GM08714 (cell line): ENCODE measurements around the gene ARHGEF25.

Source experiments
- H3K4me3 ChIP-seq: fragments of 200-500 bp; sonication (Bioruptor generic); 2 replicates; pipeline ENCODE4 v1.5.1; 2014; ENCODE audit warnings: mild to moderate bottlenecking, low read length, inconsistent platforms
- ZNF274 ChIP-seq: IDR thresholded peaks from 2 replicates; pipeline ENCODE4 v1.6.1; 2012; ENCODE audit warnings: mild to moderate bottlenecking, low read depth, low read length

Gene ARHGEF25

GRCh38 chr12:57591782-57592325 lies 19.4 kb upstream of the ARHGEF25 start:
- H3K4me3 ChIP-seq, result peak overlapping the region; percentile 92
- no peak for TF ChIP-seq ZNF274

DNA sequence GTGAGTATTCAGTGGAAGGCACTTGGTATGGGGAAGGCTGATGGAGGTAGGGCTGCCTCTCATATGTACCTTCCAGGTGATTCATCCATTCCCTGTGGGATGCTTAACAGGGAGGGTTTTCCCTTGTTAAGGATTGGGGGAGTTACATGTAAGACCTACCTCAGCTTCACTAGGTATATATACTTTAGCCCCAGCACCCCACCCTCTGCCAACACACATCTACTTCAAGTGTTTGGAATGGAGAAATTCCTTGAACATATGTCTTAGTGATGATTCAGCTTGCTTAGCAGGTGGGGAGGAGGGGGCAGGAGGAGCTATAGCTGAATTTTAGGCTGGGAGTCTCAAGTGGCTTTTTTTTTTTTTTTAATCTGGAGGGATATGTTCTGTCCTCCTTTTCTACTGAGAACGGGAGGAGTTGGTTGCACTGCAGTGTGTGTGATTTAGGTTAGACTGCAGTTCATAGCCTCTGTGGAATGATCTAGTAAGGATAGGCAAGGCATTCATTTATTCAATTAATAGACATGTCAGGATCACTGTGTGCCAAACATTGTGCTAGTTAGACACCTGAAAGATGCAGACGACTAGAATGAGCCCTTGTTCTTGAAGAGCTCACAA lies 18.6 kb upstream of the ARHGEF25 start:
- H3K4me3 ChIP-seq, result no peak overlapping the region
- TF ChIP-seq ZNF274, result no peak

- no peak for TF ChIP-seq ZNF274
- no peak overlapping the region for H3K4me3 ChIP-seq
Observed at GRCh38 chr12:57593187-57593586, 18.0 kb upstream of the ARHGEF25 start.

DNA sequence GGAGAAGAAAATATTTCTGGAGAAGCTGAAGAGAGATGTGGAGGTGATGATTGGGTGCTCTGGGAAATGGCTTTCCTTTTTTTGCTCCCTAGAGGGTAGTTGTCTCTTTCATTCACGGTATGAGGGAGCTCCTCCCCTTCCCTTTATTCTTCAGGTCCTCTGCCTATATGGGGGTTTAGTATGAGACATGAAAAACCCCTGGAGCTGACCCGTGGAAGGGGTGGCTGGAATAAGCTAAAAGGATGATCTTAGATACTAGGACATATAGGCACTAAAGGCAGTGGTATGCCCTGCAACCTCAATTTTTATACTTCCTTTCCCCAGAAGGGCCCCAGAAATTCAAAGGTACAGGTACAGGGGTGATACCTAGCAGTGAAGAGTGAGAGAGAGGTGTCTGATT lies 10.8 kb upstream of the ARHGEF25 start:
- H3K4me3 ChIP-seq, result no peak overlapping the region
- TF ChIP-seq ZNF274, result no peak

GRCh38 chr12:57602544-57602943 lies 8.7 kb upstream of the ARHGEF25 start:
- H3K4me3 ChIP-seq, result no peak overlapping the region
- no peak for TF ChIP-seq ZNF274

DNA sequence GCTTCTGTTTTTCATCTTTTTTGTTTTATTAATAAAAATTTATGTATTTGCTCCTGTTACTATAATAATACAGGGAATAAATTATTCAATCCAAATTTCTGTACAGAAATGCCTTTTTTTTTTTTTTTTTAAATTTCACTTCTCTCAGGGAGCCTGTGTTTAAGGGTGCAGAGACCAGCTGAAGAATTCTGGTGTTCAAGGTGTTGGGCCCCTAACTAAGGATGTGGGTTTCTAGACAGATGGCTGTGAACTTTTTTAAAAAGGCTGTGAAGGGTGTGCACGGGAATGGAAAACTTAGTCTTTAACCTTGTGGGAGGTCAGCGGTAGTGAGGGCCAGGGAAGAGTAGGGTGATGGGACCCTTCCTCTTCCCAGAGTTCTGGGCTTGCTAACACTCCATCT lies 7.9 kb upstream of the ARHGEF25 start:
- TF ChIP-seq ZNF274, result no peak
- no peak overlapping the region for H3K4me3 ChIP-seq

DNA sequence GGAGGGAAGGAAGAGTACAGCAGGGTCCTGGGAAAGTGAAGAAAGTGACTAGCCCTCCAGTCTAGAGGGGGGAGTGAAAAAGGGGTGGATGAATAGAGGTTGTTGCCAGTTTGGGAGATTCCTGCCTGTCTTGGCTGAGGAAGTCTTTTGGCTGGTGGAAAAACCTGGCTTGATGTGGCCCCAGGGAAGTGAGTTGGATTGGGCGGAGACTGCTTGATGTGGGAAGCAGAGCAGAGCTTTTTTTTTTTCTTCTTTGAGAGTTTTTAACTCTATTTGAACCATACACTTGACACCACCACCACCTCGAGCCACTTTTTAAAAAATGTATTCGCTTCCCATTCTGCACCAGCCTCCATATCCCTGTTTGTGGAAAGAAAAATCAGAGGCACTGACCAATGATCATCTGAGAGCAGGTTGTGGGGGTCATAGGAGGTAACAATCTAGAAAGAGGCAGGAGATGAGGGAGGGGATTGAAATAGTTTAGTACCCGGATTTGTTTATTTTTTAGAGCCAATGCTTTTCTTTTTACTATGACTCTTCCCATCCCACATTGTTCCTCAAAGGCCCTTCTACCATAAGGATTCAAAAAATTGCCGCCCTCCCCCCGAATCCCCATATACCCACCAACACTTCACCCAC lies 7.3 kb upstream of the ARHGEF25 start:
- peak overlapping the region; percentile 66; the same call in 1 of the 2 replicates for H3K4me3 ChIP-seq
- TF ChIP-seq ZNF274, result no peak

DNA sequence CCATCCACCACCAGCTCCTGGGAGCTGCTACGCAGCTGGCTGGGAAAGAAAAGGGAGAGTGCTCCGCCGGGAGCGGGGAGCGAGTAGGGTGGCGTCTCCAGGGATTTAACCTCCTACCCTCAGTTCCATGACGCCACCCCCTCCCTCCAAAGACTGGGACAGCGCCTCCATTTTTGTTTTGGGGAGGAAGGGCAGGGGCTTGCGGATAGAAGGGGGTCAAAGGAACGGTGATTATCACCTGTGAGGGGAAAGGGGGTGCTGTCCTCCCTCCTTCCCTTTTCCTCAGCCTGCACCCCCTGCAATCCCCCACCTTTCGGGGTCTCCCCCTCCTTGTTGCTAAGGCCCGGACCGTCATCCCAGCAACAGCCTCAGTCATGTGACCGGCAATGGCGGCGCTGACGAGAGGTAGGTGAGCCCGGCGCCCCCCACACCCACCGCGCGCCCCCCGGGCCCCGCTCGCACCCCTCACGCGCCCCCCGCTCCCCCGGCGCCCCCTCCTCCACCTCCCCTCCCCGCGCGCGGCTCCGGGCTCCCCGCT lies 6.7 kb upstream of the ARHGEF25 start, which contains the start of gene DTX3:
Gene DTX3, plus strand, starts transcription at position 371 of the 538 bp plus-strand sequence. CDS start 1,694 bp downstream, outside the sequence.
- peak within 1 kb of the TSS; percentile 66 for H3K4me3 ChIP-seq
- no peak for TF ChIP-seq ZNF274

- H3K4me3 ChIP-seq, result peak overlapping the region; percentile 66
- TF ChIP-seq ZNF274, result no peak
Observed at GRCh38 chr12:57604992-57605810, 6.0 kb upstream of the ARHGEF25 start.

DNA sequence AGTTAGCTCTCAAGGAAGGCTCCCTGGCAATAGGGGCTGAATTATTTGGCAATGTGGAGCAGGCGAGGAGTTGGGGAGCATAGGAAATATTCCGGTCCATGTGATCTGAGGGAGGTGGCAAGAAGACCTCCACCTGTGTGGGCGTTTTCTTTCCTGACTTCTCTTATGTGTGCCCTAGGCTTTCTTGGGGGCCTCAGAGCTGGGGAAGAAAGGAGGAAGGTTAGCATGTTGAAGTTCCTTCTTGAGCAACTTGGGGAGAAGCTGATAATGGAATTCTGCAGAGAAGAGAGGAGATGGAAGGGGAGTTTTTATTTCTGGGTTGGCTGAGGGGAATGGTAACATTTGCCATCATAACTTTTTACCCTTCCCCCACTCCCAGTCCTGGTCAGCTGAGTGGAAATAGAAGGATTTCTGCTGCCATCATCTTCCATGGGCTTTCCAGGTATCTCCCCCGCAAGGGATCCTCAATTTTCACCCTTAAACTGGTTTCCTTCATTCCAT lies 5.4 kb upstream of the ARHGEF25 start:
- no peak overlapping the region for H3K4me3 ChIP-seq

DNA sequence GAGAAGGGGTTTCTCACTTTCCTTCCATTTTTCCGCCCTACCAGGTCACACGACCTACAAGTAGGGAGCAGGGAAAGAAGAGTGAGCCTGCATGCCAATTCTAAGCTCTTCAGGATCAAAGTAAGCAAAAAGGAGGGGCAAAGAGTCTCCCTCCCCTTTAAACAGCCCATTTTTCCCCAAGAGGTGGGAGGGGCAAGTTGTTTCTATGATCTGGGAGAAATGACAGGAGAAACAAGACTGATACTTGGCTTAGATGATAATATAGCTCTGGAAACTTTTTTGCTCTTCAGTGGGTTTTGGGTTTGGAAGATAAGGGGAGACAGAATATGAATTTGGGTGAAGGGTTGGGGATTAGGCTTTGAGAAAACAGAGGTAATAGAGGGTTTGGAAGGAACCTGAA lies 4.8 kb upstream of the ARHGEF25 start:
- TF ChIP-seq ZNF274, result no peak
- no peak overlapping the region for H3K4me3 ChIP-seq

More for the DNA sequence above, 5.4 kb upstream of the ARHGEF25 start:
- TF ChIP-seq ZNF274, result no peak

DNA sequence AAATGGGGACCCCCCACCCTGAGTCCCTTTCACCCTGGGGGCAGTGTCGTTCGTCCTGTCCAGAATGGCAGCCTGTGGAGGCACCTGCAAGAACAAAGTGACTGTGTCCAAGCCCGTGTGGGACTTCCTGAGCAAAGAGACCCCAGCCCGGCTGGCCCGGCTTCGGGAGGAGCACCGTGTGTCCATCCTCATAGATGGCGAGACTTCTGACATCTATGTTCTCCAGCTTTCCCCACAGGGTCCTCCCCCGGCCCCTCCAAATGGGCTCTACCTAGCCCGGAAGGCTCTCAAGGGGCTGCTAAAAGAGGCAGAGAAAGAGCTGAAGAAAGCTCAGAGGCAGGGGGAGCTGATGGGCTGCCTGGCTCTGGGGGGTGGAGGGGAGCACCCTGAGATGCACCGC lies 4.4 kb upstream of the ARHGEF25 start:
- no peak overlapping the region for H3K4me3 ChIP-seq
- no peak for TF ChIP-seq ZNF274

DNA sequence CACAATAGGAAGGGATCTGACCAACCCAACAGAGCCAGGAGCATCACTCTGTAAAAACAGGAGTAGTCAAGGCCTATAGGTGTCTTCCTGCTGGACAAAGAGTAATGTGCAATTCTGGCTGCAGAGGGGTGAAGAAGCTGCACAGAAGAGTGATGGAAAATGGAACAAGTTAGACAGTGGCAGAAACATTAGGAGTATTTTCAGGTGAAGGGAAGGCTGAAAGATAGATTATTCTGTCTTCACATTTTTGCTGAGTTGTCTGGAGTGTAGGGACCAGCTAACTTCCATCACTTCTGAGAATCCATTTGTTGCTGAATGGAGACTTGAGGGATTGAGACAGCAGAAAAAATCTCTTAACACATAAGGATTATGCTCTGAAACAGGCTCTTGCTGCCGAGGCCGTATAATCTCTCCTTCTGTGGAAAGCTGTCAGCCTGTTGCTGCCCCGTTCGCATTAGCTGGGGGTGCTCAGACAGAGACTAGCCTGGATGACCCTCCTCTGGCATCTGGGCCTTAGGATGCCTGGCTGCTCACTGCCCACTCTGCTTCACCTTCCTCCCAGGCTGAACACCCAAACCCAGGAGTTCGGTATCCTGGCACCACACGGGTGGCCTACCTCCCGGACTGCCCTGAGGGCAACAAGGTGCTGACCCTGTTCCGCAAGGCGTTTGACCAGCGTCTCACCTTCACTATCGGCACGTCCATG lies 3.1 kb upstream of the ARHGEF25 start:
- no peak overlapping the region for H3K4me3 ChIP-seq
- no peak for TF ChIP-seq ZNF274
